ENCODE measurements around the gene NONO. TPM values are rescaled to one million over a fixed set of nuclear protein-coding genes. Genes with fewer than 3 reads are reported as not detected.
A peak's percentile ranks its signal among the peaks of the same experiment; 100 is the strongest.

Gene NONO
- total and polyA plus RNA-seq, 2 experiments from 2014 or later, result 342 to 656 TPM

- Histone ChIP-seq H3K4me1 (ENCODE audit: insufficient read depth) (no peaks in the 10 kb centered on the region), H3K9me2 (ENCODE audit: insufficient read depth) (no peaks in the 10 kb centered on the region), H3K36me3 (ENCODE audit: insufficient read depth) (peaks cover 23% of the 10 kb centered on the region), H3F3A (replicated peaks; ENCODE audit: low read depth) (peaks cover 8% of the 10 kb centered on the region; the same call in 1 of the 2 replicates), H3K4me2 (no peak within 1 kb of the TSS), H3K27ac (ENCODE audit: low read depth) (peak within 1 kb of the TSS; percentile 55; the same call in 1 of the 2 replicates), H3K79me2 (replicated peaks; ENCODE audit: insufficient read depth) (no peaks in the 10 kb centered on the region), H4K20me1 (replicated peaks; ENCODE audit: insufficient read depth) (peaks cover 8% of the 10 kb centered on the region; the same call in 1 of the 2 replicates), H3K27me3 (ENCODE audit: insufficient read depth) (no peaks in the 10 kb centered on the region), H2AFZ (no peak within 1 kb of the TSS), H3K4me3 (no peak within 1 kb of the TSS)
- H3K27ac Mint-ChIP-seq, result peak within 1 kb of the TSS; percentile 84
- no peaks in the 10 kb centered on the region for H3K9me3 Mint-ChIP-seq
- no peak within 1 kb of the TSS for H3K4me3 Mint-ChIP-seq
- H3K27me3 Mint-ChIP-seq (ENCODE audit: insufficient read depth, low read depth, poor library complexity), result peaks cover 4% of the 10 kb centered on the region
- H3K36me3 Mint-ChIP-seq (ENCODE audit: low read depth), result peaks cover 79% of the 10 kb centered on the region
- peaks cover 14% of the 10 kb centered on the region; the same call in 2 of the 3 replicates for H3K4me1 Mint-ChIP-seq
- TF ChIP-seq POLR2AphosphoS5 (IDR thresholded peaks at IDR 0.05; ENCODE audit: low read depth) (peak; percentile 63; the same call in 1 of the 2 replicates), NANOG (IDR thresholded peaks at IDR 0.05; ENCODE audit: borderline replicate concordance) (no peak)
- TF ChIP-seq, protein P1, sequence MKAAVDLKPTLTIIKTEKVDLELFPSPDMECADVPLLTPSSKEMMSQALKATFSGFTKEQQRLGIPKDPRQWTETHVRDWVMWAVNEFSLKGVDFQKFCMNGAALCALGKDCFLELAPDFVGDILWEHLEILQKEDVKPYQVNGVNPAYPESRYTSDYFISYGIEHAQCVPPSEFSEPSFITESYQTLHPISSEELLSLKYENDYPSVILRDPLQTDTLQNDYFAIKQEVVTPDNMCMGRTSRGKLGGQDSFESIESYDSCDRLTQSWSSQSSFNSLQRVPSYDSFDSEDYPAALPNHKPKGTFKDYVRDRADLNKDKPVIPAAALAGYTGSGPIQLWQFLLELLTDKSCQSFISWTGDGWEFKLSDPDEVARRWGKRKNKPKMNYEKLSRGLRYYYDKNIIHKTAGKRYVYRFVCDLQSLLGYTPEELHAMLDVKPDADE (IDR thresholded peaks at IDR 0.05), result no peak
- TF ChIP-seq, protein P2, sequence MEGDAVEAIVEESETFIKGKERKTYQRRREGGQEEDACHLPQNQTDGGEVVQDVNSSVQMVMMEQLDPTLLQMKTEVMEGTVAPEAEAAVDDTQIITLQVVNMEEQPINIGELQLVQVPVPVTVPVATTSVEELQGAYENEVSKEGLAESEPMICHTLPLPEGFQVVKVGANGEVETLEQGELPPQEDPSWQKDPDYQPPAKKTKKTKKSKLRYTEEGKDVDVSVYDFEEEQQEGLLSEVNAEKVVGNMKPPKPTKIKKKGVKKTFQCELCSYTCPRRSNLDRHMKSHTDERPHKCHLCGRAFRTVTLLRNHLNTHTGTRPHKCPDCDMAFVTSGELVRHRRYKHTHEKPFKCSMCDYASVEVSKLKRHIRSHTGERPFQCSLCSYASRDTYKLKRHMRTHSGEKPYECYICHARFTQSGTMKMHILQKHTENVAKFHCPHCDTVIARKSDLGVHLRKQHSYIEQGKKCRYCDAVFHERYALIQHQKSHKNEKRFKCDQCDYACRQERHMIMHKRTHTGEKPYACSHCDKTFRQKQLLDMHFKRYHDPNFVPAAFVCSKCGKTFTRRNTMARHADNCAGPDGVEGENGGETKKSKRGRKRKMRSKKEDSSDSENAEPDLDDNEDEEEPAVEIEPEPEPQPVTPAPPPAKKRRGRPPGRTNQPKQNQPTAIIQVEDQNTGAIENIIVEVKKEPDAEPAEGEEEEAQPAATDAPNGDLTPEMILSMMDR (conservative IDR thresholded peaks at IDR 0.05; ENCODE audit: low read depth in 2 of 2), result no peak
- peak; percentile 58 for ATAC-seq
- DNase-seq (ENCODE audit: low spot score), result peak; percentile 34
Measured at GRCh38 chrX:71301195-71301924, 17.9 kb downstream of the NONO start, which contains the start of gene ITGB1BP2. ITGB1BP2 (plus strand) TSS chrX:71301750; CDS start chrX:71301807, 57 bp downstream.

DNA sequence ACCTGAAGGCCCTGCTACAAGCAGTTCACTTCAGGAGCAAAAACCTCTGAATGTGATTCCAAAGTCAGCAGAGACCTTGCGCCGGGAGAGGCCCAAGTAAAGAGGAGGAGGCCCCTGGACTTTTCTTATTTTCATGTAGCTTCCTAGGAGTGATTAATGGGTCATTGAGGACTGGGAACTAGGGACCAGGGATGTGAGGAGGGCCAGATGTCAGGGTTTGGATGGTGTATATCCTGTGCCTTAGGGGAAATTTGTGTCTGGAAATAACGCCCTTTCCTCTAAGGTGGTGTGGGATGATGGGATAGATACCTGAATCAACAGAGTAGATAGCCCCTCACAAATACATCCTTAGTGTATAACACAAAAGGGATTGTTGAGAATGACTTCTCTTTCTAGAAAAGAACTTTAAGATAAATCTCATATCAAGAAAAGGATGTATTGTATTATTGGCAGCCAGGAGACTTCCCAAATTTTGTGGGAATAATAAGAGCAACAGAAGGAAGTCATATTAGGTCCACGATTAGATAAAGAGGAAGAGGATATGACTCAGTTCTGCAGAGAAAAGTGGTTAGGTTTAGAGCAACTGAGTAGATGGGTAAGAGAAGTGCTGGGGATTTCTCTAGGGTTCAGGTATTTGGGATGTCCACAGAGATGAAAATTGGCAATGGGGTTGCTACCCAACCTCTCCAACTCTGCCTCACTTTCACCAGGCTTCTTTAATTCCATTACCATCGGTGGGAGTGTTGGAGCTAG is 19.2 kb downstream of the NONO start:
- Histone ChIP-seq H3K36me3 (ENCODE audit: insufficient read depth) (peaks cover 10% of the 10 kb centered on the region; the same call in 1 of the 2 replicates), H3K79me2 (replicated peaks; ENCODE audit: insufficient read depth) (no peaks in the 10 kb centered on the region), H2AFZ (no peak overlapping the region), H3K9me2 (ENCODE audit: insufficient read depth) (no peaks in the 10 kb centered on the region), H3K27me3 (ENCODE audit: insufficient read depth) (no peaks in the 10 kb centered on the region), H3K4me3 (no peak overlapping the region), H3K27ac (ENCODE audit: low read depth) (no peak overlapping the region), H3K4me1 (ENCODE audit: insufficient read depth) (no peaks in the 10 kb centered on the region), H3K4me2 (no peak overlapping the region), H4K20me1 (replicated peaks; ENCODE audit: insufficient read depth) (peaks cover 8% of the 10 kb centered on the region; the same call in 1 of the 2 replicates), H3F3A (replicated peaks; ENCODE audit: low read depth) (peaks cover 8% of the 10 kb centered on the region; the same call in 1 of the 2 replicates)
- Mint-ChIP-seq H3K4me3 (no peak overlapping the region; the same call in 2 of the 3 replicates), H3K27ac (no peak overlapping the region), H3K9me3 (no peaks in the 10 kb centered on the region), H3K4me1 (peaks cover 14% of the 10 kb centered on the region; the same call in 2 of the 3 replicates), H3K27me3 (ENCODE audit: insufficient read depth, low read depth, poor library complexity) (peaks cover 4% of the 10 kb centered on the region), H3K36me3 (ENCODE audit: low read depth) (peaks cover 66% of the 10 kb centered on the region)
- DNase-seq (ENCODE audit: low spot score) (no peak), ATAC-seq (no peak)
- TF ChIP-seq NANOG (IDR thresholded peaks at IDR 0.05; ENCODE audit: borderline replicate concordance) (no peak), POLR2AphosphoS5 (IDR thresholded peaks at IDR 0.05; ENCODE audit: low read depth) (no peak), ZNF114 (CRISPR knock-in tag; IDR thresholded peaks at IDR 0.05) (no peak)

Measured in GM23338 (cell line).